Stimulated activated CD8-positive, alpha-beta memory T cell treated with anti-CD3 and anti-CD28 coated beads, Interleukin-4, amount 100 ng/mL, for 1 hour (primary cell): ENCODE results near the gene UNC13C.
"Not testable (repeated sequence)": the region's sequence is repeated elsewhere in the genome, so short reads cannot be mapped to it uniquely, and the experiment has no call there.

ENCODE experiments used
- DNase-seq, 2 donors: peaks; one replicate each; pipeline ENCODE4 v3.0.0-alpha.2; 2020; ENCODE audit warnings: low read depth in 2 of 2, low spot score in 1 of 2

UNC13C gene

DNA sequence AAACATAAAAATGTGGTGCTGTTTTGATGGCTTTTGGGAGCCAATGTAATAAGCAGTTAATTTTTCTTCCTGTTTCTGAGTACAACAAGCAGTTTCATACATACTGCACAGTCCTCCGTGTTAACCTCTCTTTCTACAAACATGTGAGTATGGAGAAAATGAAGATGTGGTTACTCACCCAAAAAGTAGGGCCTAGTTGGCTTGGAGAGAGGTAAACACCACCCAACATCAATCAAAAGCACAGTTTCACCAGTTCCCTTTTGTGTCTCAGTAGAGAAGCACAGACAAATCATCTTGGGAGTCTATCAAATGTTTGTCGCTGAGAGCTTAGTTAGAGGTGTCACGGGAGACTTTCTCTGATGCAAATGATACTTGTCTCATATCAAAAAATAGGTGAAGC, 320.2 kb downstream of the UNC13C start:
- no peak for DNase-seq

DNA sequence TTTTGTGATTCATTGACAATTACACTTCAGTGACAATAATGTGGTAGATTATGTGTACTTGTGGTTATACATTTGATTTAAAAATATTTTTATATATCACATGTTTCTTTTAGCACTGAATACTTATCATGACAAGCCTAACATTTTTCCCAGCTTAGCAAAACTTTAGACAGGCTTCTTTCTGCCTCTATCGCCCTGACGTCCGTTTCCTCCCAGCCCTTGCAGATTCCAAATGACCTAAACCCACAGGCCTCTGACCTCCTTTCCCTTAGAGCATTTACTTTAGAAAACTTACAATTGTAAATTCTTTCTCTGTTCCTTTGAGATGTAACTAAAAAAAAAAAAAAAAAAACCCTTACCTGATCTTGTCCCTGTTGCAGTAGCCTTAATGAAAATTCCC, 326.1 kb downstream of the UNC13C start:
- DNase-seq, result no peak

DNA sequence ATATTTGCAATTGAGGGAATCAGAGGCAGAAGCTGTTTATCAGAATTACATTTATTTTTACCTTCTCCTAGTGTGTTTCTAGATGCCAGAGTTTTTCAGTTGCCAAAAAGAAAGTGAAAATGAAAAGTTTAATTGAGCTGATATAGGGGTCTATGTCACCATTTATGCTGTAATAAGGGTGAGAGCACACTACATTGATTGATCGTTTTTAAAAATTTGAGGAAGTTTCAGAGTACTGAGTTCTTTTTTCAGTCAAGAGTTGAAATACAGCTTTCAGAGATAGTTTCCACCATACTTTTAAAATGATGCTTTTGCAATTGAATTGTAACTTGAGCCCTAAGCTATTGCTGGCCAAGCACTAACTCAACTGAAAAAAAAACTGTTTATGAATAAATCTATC, 326.9 kb downstream of the UNC13C start:
- no peak for DNase-seq

DNA sequence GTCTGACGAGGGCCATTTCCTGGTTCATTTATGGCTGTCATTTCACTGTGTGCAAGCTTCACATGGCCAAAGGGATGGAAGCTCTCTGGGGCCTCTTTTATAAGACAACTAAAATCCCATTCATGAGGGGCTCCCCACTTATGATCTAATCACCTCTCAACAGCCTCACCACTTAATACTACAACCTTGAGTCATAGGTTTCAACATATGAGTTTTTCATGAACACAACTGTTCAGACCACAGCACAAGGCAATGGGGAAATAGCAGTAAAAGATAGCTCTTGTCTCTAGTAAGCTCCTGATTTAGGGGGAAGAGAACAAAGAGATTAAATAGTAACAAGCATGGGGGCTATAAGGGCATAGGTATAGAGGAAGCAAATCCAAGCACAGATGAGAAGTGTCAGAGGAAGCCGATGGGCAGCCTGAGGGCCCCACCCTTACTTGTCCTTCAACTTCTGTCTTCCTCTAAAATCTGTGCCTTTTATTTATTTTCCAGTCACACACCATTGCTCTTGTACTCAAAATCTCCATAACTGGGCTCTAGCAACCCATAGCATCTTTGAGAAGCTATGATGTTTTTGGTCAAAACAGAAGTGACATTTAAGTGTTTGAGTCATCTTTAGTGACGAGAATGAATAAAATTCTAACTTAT, 329.1 kb downstream of the UNC13C start:
- DNase-seq, result no peak

DNA sequence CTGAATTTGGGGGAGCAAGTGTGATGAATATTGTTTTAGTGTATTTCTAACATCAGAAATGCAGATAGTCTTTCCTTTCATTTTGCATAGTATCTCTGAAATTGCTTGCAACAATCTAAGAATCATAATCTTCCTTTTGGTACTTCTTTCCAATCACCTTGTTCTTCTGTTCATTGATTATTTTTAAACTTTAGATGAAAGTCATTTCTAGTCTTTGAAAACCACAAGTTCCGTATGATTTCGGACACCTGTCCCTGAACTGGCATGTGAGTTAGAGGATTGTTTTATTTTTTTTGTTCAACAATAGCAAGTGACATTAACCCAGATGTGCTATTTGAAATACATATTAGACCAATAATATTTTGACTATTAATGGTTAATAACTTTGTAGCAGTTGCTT, 329.7 kb downstream of the UNC13C start:
- no peak for DNase-seq

DNA sequence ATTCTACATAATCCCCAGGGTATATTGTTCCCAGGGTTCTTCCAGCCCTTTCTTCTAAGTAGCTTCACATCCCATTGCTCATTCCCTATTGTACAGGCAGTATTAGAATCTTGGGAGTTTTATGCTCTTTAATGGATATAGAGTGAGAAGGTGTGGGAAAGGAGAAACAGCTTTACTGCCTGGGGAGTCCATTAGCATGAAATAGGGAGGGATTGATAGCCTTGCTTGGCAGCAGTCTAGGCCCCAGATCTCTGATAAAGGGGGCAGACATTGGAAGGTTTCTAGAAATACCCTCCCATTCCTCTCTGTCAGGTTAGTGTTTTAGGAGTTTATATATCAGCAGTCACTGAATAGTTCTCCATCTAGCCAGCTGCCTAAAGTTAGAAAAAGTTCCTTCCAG, 334.3 kb downstream of the UNC13C start:
- DNase-seq, result no peak

- DNase-seq, result no peak
These were observed 343.2 kb downstream of the UNC13C start for GRCh38 chr15:54321426-54321825.

GRCh38 chr15:54322341-54322740, 344.1 kb downstream of the UNC13C start:
- no peak for DNase-seq

- DNase-seq, result no peak
These were observed 367.1 kb downstream of the UNC13C start for GRCh38 chr15:54345301-54345700.

DNA sequence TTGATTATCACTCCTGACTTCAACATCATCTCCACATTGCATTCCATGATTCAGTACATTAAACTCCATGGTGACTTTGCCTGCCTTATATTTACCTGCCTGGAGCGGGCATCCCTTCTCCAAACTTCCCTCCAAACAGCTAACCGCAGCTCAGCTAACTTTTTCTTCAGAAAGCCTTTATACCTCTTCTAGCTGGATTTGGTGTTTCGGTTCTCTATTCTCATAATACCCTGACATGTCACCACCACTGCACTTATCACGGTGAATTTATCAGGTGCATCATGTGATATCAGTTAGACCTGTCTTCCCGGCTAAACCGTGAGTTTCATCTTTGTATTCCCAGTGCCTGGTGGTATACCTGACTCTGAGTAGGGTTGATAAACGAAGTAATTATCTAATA, 367.6 kb downstream of the UNC13C start:
- DNase-seq, result no peak

- no peak for DNase-seq
These were observed 369.0 kb downstream of the UNC13C start for GRCh38 chr15:54347082-54347827.

GRCh38 chr15:54353726-54354125, 375.5 kb downstream of the UNC13C start:
- DNase-seq, result no peak

GRCh38 chr15:54354341-54354740, 376.1 kb downstream of the UNC13C start:
- DNase-seq, result no peak

GRCh38 chr15:54364961-54365360, 386.7 kb downstream of the UNC13C start:
- DNase-seq, result no peak

GRCh38 chr15:54373332-54373731, 395.1 kb downstream of the UNC13C start:
- DNase-seq, result no peak

GRCh38 chr15:54374184-54374952, 396.1 kb downstream of the UNC13C start:
- DNase-seq, result no peak

GRCh38 chr15:54387799-54388198, 409.6 kb downstream of the UNC13C start:
- DNase-seq, result no peak

GRCh38 chr15:54388746-54389145, 410.5 kb downstream of the UNC13C start:
- no peak for DNase-seq

DNA sequence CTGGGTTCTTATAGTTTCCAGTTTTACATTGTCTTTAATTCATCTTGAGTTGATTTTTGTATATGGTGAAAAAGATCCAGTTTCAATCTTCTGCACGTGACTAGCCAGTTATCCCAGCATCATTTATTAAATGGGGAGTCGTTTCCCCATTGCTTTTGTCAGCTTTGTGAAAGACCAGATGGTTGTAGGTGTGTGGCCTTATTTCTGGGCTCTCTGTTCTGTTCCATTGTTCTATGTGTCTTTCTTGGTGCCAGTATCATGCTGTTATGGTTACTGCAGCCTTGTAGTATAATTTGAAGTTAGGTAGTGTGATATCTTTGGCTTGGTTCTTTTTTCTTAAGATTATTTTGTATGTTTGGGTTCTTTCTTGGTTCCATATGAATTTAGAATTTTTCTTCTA, 432.2 kb downstream of the UNC13C start:
- DNase-seq, result no peak

GRCh38 chr15:54424171-54424570, 445.9 kb downstream of the UNC13C start:
- DNase-seq, result no peak

DNA sequence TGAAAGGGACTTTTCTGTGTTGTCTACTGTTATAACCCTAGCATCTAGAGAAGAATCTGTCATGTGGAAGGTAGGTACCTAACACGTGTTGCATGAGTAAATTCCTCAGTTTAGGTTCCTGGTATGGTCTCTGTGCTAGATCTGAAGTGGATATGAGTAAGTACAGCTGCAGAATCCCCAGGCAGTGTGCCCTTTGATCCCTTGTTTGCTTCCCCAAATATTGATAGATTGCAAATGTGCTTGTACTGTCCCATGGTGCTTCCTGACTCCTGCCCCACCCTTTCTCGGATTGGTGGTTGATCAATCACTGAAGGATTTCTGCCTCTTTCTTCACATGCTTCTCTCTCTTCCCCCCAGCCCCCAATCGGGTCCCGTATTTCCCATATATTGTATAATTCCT, 450.4 kb downstream of the UNC13C start:
- no peak for DNase-seq

DNA sequence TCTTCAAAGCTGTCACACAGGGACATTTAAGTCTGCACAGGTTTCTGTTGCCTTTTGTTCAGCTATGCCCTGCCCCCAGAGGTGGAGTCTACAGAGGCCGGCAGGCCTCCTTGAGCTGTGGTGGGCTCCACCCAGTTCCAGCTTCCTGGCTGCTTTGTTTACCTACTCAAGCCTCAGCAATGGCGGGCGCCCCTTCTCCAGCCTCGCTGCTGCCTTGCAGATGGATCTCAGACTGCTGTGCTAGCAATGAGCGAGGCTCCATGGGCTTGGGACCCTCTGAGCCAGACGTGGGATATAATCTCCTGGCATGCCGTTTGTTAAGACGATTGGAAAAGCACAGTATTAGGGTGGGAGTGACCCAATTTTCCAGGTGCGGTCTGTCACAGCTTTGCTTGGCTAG, 472.0 kb downstream of the UNC13C start:
- DNase-seq, result not testable (repeated sequence)
